Measurements from ENCODE around the gene SLC27A2. TPM values are rescaled to one million over a fixed set of nuclear protein-coding genes. Genes with fewer than 3 reads are reported as not detected.

Gene SLC27A2
- total RNA-seq, 1 experiment from 2014 or later = 0.77 TPM

DNA sequence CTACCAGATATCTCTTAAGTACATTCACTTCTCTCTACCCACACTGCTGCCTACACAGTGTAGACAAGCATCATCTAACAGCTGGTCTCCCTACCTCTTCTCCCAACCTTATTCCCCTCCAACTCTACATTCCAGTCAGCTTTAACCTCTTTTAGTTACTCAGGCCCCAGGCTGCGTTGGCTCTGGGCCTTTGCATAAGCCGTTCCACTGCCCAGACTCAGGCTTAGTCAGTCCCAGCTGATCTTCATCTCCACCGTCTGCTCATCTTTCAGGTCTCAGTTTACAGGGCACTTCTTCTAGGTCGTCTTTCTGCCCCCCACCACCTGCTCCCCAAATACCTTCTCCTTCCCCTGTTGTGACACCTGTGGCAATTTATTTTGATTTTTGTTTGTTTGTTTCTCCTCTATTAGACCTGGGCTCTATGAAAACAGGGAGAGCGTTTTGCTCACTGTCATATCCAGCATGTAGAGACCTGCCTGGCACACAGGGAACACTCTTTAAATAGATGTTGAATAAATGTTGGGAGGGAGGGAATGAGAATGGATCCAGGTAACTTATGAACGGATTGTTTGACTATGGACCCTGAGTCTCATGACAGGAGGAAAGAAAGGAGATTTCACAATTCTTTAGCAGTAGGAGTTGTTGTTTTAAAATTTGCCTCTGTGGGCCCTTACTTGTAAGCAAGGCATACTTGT, 11.1 kb downstream of the SLC27A2 start:
- TF ChIP-seq EZH2 (IDR thresholded peaks at IDR 0.05; ENCODE audit: borderline replicate concordance, low read depth, low read length, poor library complexity, severe bottlenecking) = no peak
- TF ChIP-seq, protein P1, sequence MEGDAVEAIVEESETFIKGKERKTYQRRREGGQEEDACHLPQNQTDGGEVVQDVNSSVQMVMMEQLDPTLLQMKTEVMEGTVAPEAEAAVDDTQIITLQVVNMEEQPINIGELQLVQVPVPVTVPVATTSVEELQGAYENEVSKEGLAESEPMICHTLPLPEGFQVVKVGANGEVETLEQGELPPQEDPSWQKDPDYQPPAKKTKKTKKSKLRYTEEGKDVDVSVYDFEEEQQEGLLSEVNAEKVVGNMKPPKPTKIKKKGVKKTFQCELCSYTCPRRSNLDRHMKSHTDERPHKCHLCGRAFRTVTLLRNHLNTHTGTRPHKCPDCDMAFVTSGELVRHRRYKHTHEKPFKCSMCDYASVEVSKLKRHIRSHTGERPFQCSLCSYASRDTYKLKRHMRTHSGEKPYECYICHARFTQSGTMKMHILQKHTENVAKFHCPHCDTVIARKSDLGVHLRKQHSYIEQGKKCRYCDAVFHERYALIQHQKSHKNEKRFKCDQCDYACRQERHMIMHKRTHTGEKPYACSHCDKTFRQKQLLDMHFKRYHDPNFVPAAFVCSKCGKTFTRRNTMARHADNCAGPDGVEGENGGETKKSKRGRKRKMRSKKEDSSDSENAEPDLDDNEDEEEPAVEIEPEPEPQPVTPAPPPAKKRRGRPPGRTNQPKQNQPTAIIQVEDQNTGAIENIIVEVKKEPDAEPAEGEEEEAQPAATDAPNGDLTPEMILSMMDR (conservative IDR thresholded peaks at IDR 0.05; ENCODE audit: low read depth, low read length) = no peak
- Histone ChIP-seq H3K27ac (ENCODE audit: low read depth, low read length, poor library complexity, severe bottlenecking) (no peak overlapping the region), H3K27me3 (replicated peaks; ENCODE audit: insufficient read depth, low read depth, low read length, poor library complexity) (no peaks in the 10 kb centered on the region), H3K36me3 (ENCODE audit: insufficient read depth, low read length, poor library complexity, severe bottlenecking) (no peaks in the 10 kb centered on the region), H3K4me1 (ENCODE audit: insufficient read depth, low read length, poor library complexity, severe bottlenecking) (no peaks in the 10 kb centered on the region), H3K9me3 (ENCODE audit: low read depth, low read length, poor library complexity, severe bottlenecking) (no peaks in the 10 kb centered on the region), H3K4me3 (ENCODE audit: low read depth, low read length, poor library complexity, severe bottlenecking) (no peak overlapping the region)
- ChIA-PET CTCF (no interaction called here), POLR2A (ENCODE audit: low non-redundant PET) (interaction anchor here (0.6 kb wide), 1 partner anchor 155 kb away, joined by 9 read pairs; no protein-coding TSS in a partner anchor)
- DNase-seq (ENCODE audit: low spot score) = no peak
- intact Hi-C loops (cut with micrococcal nuclease; ENCODE audit: unreplicated experiment) = no loop called here
- no TSS peak for BruUV-seq (replicated peaks)

DNA sequence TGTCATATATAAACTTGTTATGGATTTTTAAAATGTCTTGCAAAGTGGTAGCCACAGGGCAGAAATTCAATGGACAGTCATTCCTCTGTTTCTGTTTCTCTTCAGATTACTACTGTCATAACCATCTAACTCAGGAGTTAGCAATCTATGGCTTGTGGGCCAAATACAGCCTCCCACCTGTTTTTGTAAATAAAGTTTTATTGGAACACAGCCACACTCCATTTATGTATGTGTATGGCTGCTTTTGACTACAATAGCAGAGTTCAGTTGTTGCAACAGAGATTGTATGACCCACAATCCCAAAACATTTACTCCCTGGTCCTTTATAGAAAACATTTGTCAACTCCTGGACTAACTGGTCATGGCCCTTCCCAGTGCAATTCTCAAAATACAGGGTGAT, 20.0 kb downstream of the SLC27A2 start:
- Histone ChIP-seq H3K4me1 (ENCODE audit: insufficient read depth, low read length, poor library complexity, severe bottlenecking) (no peaks in the 10 kb centered on the region), H3K27me3 (replicated peaks; ENCODE audit: insufficient read depth, low read depth, low read length, poor library complexity) (no peaks in the 10 kb centered on the region), H3K4me3 (ENCODE audit: low read depth, low read length, poor library complexity, severe bottlenecking) (no peak overlapping the region), H3K27ac (ENCODE audit: low read depth, low read length, poor library complexity, severe bottlenecking) (no peak overlapping the region), H3K9me3 (ENCODE audit: low read depth, low read length, poor library complexity, severe bottlenecking) (no peaks in the 10 kb centered on the region), H3K36me3 (ENCODE audit: insufficient read depth, low read length, poor library complexity, severe bottlenecking) (no peaks in the 10 kb centered on the region)
- no TSS peak for BruUV-seq (replicated peaks)
- intact Hi-C loops (cut with micrococcal nuclease; ENCODE audit: unreplicated experiment) = no loop called here
- no peak for DNase-seq (ENCODE audit: low spot score)
- POLR2A ChIA-PET (ENCODE audit: low non-redundant PET) = no interaction called here
- CTCF ChIA-PET = no interaction called here
- TF ChIP-seq EZH2 (IDR thresholded peaks at IDR 0.05; ENCODE audit: borderline replicate concordance, low read depth, low read length, poor library complexity, severe bottlenecking) = no peak
- TF ChIP-seq, protein P1 (conservative IDR thresholded peaks at IDR 0.05; ENCODE audit: low read depth, low read length) = no peak

DNA sequence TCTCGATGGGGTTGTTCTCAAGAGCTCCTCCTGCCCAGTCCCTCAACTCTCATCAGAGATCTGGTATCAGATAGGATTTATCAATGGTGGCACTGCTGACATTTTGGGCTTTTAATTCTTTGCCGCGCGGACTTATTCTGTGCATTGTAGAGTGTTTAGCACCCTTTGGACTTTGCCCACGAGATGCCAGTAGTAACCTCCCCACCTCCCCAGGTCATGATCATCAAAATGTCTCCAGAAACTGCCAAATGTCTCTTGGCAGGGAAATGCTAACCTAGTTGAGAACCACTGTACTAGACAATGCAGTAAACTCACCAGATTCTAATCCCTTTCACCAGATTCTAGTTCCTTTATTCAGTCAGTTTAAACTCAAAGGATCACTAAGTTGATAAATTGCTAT, 24.0 kb downstream of the SLC27A2 start:
- ChIA-PET CTCF (no interaction called here), POLR2A (ENCODE audit: low non-redundant PET) (no interaction called here)
- intact Hi-C loops (cut with micrococcal nuclease; ENCODE audit: unreplicated experiment) = no loop called here
- TF ChIP-seq, protein P1 (conservative IDR thresholded peaks at IDR 0.05; ENCODE audit: low read depth, low read length) = no peak
- TF ChIP-seq EZH2 (IDR thresholded peaks at IDR 0.05; ENCODE audit: borderline replicate concordance, low read depth, low read length, poor library complexity, severe bottlenecking) = no peak
- Histone ChIP-seq H3K36me3 (ENCODE audit: insufficient read depth, low read length, poor library complexity, severe bottlenecking) (no peaks in the 10 kb centered on the region), H3K4me3 (ENCODE audit: low read depth, low read length, poor library complexity, severe bottlenecking) (no peak overlapping the region), H3K9me3 (ENCODE audit: low read depth, low read length, poor library complexity, severe bottlenecking) (no peaks in the 10 kb centered on the region), H3K27me3 (replicated peaks; ENCODE audit: insufficient read depth, low read depth, low read length, poor library complexity) (no peaks in the 10 kb centered on the region), H3K4me1 (ENCODE audit: insufficient read depth, low read length, poor library complexity, severe bottlenecking) (no peaks in the 10 kb centered on the region), H3K27ac (ENCODE audit: low read depth, low read length, poor library complexity, severe bottlenecking) (no peak overlapping the region)
- DNase-seq (ENCODE audit: low spot score) = no peak
- no TSS peak for BruUV-seq (replicated peaks)
